DOHH2 (cell line): ENCODE results near the gene TSPAN14.
"Not testable (repeated sequence)": the region's sequence is repeated elsewhere in the genome, so short reads cannot be mapped to it uniquely, and the experiment has no call there.

Experiments
- H3F3A ChIP-seq: fragments of 200-600 bp; sonication (generic), shearing (Covaris generic); 2 replicates; pipeline ENCODE4 v1.6.0; 2016; ENCODE audit warnings: antibody characterized with exemption, mild to moderate bottlenecking; ENCODE audit not compliant: control insufficient read depth, insufficient read depth
- H3K27ac ChIP-seq: fragments of 200-600 bp; sonication (generic); 2 replicates; pipeline ENCODE4 v1.5.1; 2014; ENCODE audit warnings: low read depth, mild to moderate bottlenecking, low read length, moderate library complexity
- H3K27me3 ChIP-seq: fragments of 200-600 bp; sonication (generic); 2 replicates; pipeline ENCODE4 v1.6.1; 2014; ENCODE audit warnings: mild to moderate bottlenecking, low read length, mixed read lengths; ENCODE audit not compliant: control insufficient read depth
- H3K36me3 ChIP-seq: fragments of 200-600 bp; sonication (generic); 2 replicates; pipeline ENCODE4 v1.6.1; 2014; ENCODE audit warnings: mild to moderate bottlenecking, low read length, moderate library complexity, mixed read lengths; ENCODE audit not compliant: control insufficient read depth
- H3K4me1 ChIP-seq: fragments of 200-600 bp; sonication (generic); 2 replicates; pipeline ENCODE4 v1.6.1; 2014; ENCODE audit warnings: mild to moderate bottlenecking, low read length, mixed read lengths; ENCODE audit not compliant: control insufficient read depth
- H3K4me2 ChIP-seq: fragments of 200-600 bp; sonication (generic); 2 replicates; pipeline ENCODE4 v1.6.0; 2014; ENCODE audit warnings: mild to moderate bottlenecking, low read length, moderate library complexity
- H3K4me3 ChIP-seq: fragments of 200-600 bp; sonication (generic); 2 replicates; pipeline ENCODE4 v1.5.1; 2014; ENCODE audit warnings: mild to moderate bottlenecking, low read length, mixed read lengths
- H3K79me2 ChIP-seq: fragments of 200-600 bp; sonication (generic); 2 replicates; pipeline ENCODE4 v1.6.1; 2014; ENCODE audit warnings: mild to moderate bottlenecking, low read length, mixed read lengths; ENCODE audit not compliant: control insufficient read depth
- H3K9me2 ChIP-seq: fragments of 200-600 bp; sonication (generic); replicated peaks from 2 replicates; pipeline ENCODE4 v1.6.1; 2014; ENCODE audit warnings: mild to moderate bottlenecking, low read length, mixed read lengths; ENCODE audit not compliant: control insufficient read depth
- H3K9me3 ChIP-seq: fragments of 200-600 bp; sonication (generic); 2 replicates; pipeline ENCODE4 v1.6.1; 2014; ENCODE audit warnings: antibody characterized with exemption, low read length, mixed read lengths; ENCODE audit not compliant: control insufficient read depth, insufficient read depth
- H4K20me1 ChIP-seq: fragments of 200-600 bp; sonication (generic); 2 replicates; pipeline ENCODE4 v1.6.0; 2014; ENCODE audit warnings: low read depth, mild to moderate bottlenecking, antibody characterized with exemption, low read length, moderate library complexity; ENCODE audit not compliant: control insufficient read depth, insufficient read depth
- EZH2phosphoT487 ChIP-seq: fragments of 200-600 bp; sonication (generic); IDR thresholded peaks from 2 replicates; pipeline ENCODE4 v1.6.1; 2017; ENCODE audit warnings: borderline replicate concordance, mild to moderate bottlenecking, antibody characterized with exemption, low read length, moderate library complexity, mixed read lengths
- TF ChIP-seq, protein P1 (sequence below): fragments of 200-600 bp; sonication (generic); IDR thresholded peaks from one replicate; pipeline ENCODE4 v1.5.1; 2014; ENCODE audit warnings: antibody characterized with exemption, mild to moderate bottlenecking, low read depth, low read length; ENCODE audit not compliant: poor library complexity, severe bottlenecking

The TSPAN14 gene

DNA sequence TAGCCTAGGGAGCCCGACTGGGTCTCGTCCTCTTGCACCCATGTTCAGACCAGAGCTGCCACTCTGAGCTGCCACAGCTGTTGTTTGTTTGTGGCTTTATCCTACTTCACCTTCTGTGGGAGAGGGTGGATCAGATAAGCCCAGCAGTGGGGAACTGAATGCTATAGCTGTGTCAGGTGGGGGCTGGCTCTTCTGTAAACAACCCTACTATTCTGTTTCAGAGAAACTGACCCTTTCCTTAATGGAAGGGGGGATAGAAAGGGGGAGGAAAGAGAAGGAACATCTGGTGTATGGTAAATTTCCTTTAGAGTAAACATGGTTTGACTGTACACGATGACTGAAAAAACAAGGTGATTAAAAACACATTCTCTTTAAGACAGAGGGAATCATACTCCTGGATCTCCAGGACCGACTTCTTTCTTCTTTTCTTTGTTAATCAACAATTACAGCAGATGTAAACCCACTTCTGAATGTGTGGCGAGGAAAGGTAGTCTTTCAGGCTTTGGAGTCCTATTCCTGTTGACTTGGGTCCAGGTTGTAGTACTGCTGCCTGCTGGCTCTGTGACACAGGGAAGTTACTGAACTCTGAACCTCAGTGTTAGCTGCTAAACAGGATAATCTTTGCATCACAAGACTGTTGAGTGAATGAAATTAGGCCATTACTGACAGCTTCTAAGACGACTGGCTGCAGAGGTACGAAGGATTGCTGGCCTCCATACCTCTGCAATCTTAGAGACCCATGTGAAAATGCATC is 39.8 kb upstream of the TSPAN14 start:
- H3K79me2 ChIP-seq, result no peaks in the 10 kb centered on the region
- TF ChIP-seq, protein P1, sequence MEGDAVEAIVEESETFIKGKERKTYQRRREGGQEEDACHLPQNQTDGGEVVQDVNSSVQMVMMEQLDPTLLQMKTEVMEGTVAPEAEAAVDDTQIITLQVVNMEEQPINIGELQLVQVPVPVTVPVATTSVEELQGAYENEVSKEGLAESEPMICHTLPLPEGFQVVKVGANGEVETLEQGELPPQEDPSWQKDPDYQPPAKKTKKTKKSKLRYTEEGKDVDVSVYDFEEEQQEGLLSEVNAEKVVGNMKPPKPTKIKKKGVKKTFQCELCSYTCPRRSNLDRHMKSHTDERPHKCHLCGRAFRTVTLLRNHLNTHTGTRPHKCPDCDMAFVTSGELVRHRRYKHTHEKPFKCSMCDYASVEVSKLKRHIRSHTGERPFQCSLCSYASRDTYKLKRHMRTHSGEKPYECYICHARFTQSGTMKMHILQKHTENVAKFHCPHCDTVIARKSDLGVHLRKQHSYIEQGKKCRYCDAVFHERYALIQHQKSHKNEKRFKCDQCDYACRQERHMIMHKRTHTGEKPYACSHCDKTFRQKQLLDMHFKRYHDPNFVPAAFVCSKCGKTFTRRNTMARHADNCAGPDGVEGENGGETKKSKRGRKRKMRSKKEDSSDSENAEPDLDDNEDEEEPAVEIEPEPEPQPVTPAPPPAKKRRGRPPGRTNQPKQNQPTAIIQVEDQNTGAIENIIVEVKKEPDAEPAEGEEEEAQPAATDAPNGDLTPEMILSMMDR, result no peak
- TF ChIP-seq EZH2phosphoT487, result no peak
- H3K4me2 ChIP-seq, result no peak overlapping the region

DNA sequence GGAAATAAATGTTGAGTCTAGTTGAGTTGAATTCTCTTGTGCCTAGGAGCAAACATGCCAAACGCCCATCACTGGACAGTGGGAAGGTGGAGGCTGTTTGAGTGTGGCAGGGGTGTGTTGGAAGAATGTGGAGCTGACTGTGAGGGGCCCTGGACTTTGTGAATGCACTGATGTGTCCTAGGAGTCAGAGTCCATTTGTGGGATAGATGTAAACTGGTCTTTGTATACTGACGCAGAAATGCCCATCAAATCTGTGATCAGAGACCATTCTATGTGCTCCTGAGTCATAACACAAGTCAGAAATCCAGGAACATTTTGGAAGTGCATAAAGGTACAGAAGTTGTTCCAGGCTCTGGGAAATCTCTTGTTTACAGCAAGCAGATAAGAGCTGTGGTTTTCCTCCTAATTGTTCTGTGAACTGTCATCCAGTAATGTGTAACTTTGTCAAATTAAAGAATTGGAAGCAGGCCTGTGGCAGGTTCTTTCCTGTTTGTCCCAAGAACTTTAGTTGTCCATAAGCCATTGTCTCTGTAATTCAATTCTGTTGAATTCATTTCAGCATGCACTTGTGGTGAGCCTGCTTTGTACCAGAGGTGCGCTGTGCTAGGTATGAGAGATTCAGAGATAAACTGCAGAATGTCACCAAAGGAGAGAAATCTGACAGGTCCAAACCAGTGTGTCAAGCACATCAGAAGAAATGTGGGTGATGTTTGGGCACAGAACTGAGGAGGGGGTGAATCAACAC is 38.2 kb upstream of the TSPAN14 start:
- Histone ChIP-seq H3K27me3 (no peaks in the 10 kb centered on the region), H4K20me1 (no peaks in the 10 kb centered on the region), H3K79me2 (no peaks in the 10 kb centered on the region), H3K9me3 (no peaks in the 10 kb centered on the region), H3F3A (no peaks in the 10 kb centered on the region), H3K4me3 (no peak overlapping the region), H3K36me3 (no peaks in the 10 kb centered on the region), H3K4me1 (peaks cover 9% of the 10 kb centered on the region), H3K9me2 (no peaks in the 10 kb centered on the region), H3K27ac (no peak overlapping the region), H3K4me2 (no peak overlapping the region)
- TF ChIP-seq EZH2phosphoT487, result no peak
- TF ChIP-seq, protein P1, result no peak

More for the DNA sequence above, 39.8 kb upstream of the TSPAN14 start:
- no peak overlapping the region for H3K4me3 ChIP-seq
- H4K20me1 ChIP-seq, result no peaks in the 10 kb centered on the region
- no peaks in the 10 kb centered on the region for H3K36me3 ChIP-seq
- no peak overlapping the region for H3K27ac ChIP-seq
- no peaks in the 10 kb centered on the region for H3K9me2 ChIP-seq
- 0 out of 2 replicates have a peak, but pooled peaks cover 5% of the 10 kb centered on the region for H3K4me1 ChIP-seq
- no peaks in the 10 kb centered on the region for H3K27me3 ChIP-seq
- no peaks in the 10 kb centered on the region for H3F3A ChIP-seq
- H3K9me3 ChIP-seq, result no peaks in the 10 kb centered on the region

DNA sequence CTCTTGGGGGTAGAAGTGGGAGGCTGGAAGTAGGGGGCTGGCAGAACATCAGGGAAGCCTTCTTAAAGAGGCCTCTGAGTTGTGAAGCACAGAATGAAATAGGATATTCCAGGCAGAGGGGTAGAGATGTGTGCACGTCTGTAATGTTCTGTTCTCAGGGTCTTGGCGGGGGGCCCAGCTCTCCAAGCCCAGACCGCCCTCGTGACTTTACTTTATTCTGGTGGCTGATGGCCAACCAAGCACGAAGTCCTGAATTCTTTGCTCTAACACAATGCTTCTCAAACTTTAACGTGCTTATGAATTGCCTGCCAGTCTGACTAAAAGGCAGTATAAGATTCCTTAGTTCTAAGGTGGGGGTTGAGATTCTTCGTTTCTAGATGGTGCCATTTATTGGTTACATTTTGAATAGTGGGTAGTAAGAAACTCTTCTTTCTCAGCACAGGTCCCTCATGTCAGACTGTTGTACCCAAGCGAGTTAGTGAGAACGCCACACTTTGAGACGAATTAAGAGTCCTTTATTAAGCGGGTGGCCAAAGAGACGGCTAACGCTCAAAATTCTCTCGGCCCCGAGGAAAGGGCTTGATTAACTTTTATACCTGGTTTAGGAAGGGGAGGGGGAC is 37.5 kb upstream of the TSPAN14 start:
- TF ChIP-seq EZH2phosphoT487, result no peak
- TF ChIP-seq, protein P1, result no peak
- no peak overlapping the region for H3K27ac ChIP-seq
- no peaks in the 10 kb centered on the region for H4K20me1 ChIP-seq
- H3K36me3 ChIP-seq, result peaks cover 5% of the 10 kb centered on the region; the same call in 1 of the 2 replicates
- no peaks in the 10 kb centered on the region for H3K9me3 ChIP-seq
- no peaks in the 10 kb centered on the region for H3K9me2 ChIP-seq
- H3F3A ChIP-seq, result no peaks in the 10 kb centered on the region
- H3K4me1 ChIP-seq, result peaks cover 16% of the 10 kb centered on the region
- no peak overlapping the region for H3K4me3 ChIP-seq
- H3K79me2 ChIP-seq, result no peaks in the 10 kb centered on the region
- H3K27me3 ChIP-seq, result no peaks in the 10 kb centered on the region
- H3K4me2 ChIP-seq, result no peak overlapping the region

DNA sequence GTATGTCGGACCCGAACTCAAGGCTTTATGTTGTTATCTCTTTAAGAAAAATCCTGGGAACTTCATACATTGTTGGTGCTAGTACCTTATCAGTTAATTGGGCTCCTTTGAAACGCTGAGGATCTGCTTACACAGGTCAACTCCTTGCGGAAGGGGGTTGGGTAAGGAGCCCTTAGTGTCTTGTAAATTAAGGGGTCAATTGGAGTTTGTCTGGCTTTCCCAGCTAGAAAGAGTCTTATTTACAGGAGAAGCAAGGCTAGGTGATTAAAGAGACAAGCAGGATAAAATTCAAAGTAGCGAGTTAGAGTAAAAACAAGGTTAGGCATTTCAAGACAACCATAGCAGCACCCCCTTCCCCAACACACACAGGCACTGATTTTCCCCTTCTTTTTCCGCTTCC is 36.9 kb upstream of the TSPAN14 start:
- H3K27ac ChIP-seq, result not testable (repeated sequence)

More for the DNA sequence above, 36.9 kb upstream of the TSPAN14 start:
- not testable (repeated sequence) for H3K27me3 ChIP-seq, H3K79me2 ChIP-seq, H3K4me3 ChIP-seq, H3K36me3 ChIP-seq, H4K20me1 ChIP-seq, H3F3A ChIP-seq, H3K4me2 ChIP-seq, H3K9me2 ChIP-seq, H3K9me3 ChIP-seq
- peaks cover 23% of the 10 kb centered on the region for H3K4me1 ChIP-seq
